ENCODE data around the gene LIN37. TPM values are rescaled to one million over a fixed set of nuclear protein-coding genes. Genes with fewer than 3 reads are reported as not detected.

LIN37 gene
- total and polyA plus RNA-seq, 9 of the 15 experiments (the other 6 are each of a cell fraction or from before 2014, with no cell fraction given): 1.2 to 12.5 (median 8.6) TPM

GRCh38 chr19:35757231-35757748 is 8.9 kb downstream of the LIN37 start (continued):
- TF ChIP-seq NCOA2 (IDR thresholded peaks at IDR 0.05; ENCODE audit: partially characterized antibody in 2 of 2): no peak
- no peak for TF ChIP-seq ZNF24 (IDR thresholded peaks at IDR 0.05)
- TF ChIP-seq ATF3 (IDR thresholded peaks at IDR 0.05): peak; percentile 68
- no peak for TF ChIP-seq ATF3 (CRISPR knock-in tag; conservative IDR thresholded peaks at IDR 0.05)
- no peak for TF ChIP-seq ETS1 (conservative IDR thresholded peaks at IDR 0.05; ENCODE audit: control insufficient read depth, low read depth, low read length)
- TF ChIP-seq BRF2 (IDR thresholded peaks at IDR 0.05; ENCODE audit: borderline replicate concordance, insufficient read depth, insufficient read length): no peak
- TF ChIP-seq CBFA2T3 (IDR thresholded peaks at IDR 0.05): peak; percentile 9; the same call in 1 of the 2 replicates
- TF ChIP-seq ZBTB9 (CRISPR knock-in tag; IDR thresholded peaks at IDR 0.05): no peak
- no peak for TF ChIP-seq DEAF1 (CRISPR knock-in tag; IDR thresholded peaks at IDR 0.05)
- TF ChIP-seq HEY1 (CRISPR knock-in tag; IDR thresholded peaks at IDR 0.05; ENCODE audit: borderline replicate concordance): no peak
- TF ChIP-seq ZNF212 (CRISPR knock-in tag; IDR thresholded peaks at IDR 0.05): no peak
- TF ChIP-seq TBL1XR1 (IDR thresholded peaks at IDR 0.05; ENCODE audit: low read length in 2 of 2): no peak
- peak; percentile 90 for TF ChIP-seq ZBTB7A (IDR thresholded peaks at IDR 0.05; ENCODE audit: borderline replicate concordance, control insufficient read depth, low read depth, low read length)
- TF ChIP-seq CEBPB (tag; IDR thresholded peaks at IDR 0.05): 0 out of 2 replicates have a peak, but pooled peaks have one; percentile 13
- TF ChIP-seq POLR2AphosphoS5 (IDR thresholded peaks at IDR 0.05; ENCODE audit: control insufficient read depth, insufficient read depth, low read depth, low read length): 0 out of 2 replicates have a peak, but pooled peaks have one; percentile 13
- peak; percentile 86 for TF ChIP-seq RBFOX2 (IDR thresholded peaks at IDR 0.05; ENCODE audit: low read depth, low read length)
- TF ChIP-seq FOSL1 (tag; conservative IDR thresholded peaks at IDR 0.05): no peak; the same call in 1 of the 2 replicates
- TF ChIP-seq STAT5B (CRISPR knock-in tag; IDR thresholded peaks at IDR 0.05): no peak
- no peak for TF ChIP-seq HINFP (tag; conservative IDR thresholded peaks at IDR 0.05; ENCODE audit: low read depth)
- no peak for TF ChIP-seq ATF1 (CRISPR knock-in tag; IDR thresholded peaks at IDR 0.05)
- TF ChIP-seq ATF1 (tag; IDR thresholded peaks at IDR 0.05): no peak

Measured in K562 (cell line).